Heart right ventricle (tissue), 16 donors: ENCODE measurements around the gene ADK. TPM values are rescaled to one million over a fixed set of nuclear protein-coding genes. Genes with fewer than 3 reads are reported as not detected.

ENCODE experiments used
- ATAC-seq, 8 donors: fragments of 200-7000 bp; cut with Tn5 transposase; one replicate each; pipeline ENCODE4 v1.9.1; 2020; ENCODE audit warnings: mild to moderate bottlenecking in 8 of 8, moderate library complexity in 8 of 8, moderate number of reproducible peaks in 1 of 8
- DNase-seq, 2 donors: peaks; one replicate each; pipeline ENCODE4 v3.0.0-alpha.2; 2020
- H3K27ac ChIP-seq, 10 donors: fragments of 200-600 bp; sonication (generic) in 2 of 10; one replicate each; pipeline versions ENCODE4 v1.5.0 to v1.8.0; 2020 to 2022; ENCODE audit warnings: mild to moderate bottlenecking in 3 of 10
- H3K27me3 ChIP-seq, 7 donors: fragments of 200-600 bp; one replicate each; pipeline ENCODE4 v1.8.0; 2021 to 2022; ENCODE audit warnings: mild to moderate bottlenecking in 2 of 7
- H3K36me3 ChIP-seq, 9 donors: fragments of 200-600 bp; sonication (generic) in 1 of 9; one replicate each; pipeline versions ENCODE4 v1.5.0 to v1.8.0; 2020 to 2022; ENCODE audit warnings: mild to moderate bottlenecking in 2 of 9
- H3K4me1 ChIP-seq, 9 donors: fragments of 200-600 bp; sonication (generic) in 1 of 9; one replicate each; pipeline versions ENCODE4 v1.5.0 to v1.8.0; 2020 to 2022; ENCODE audit warnings: mild to moderate bottlenecking in 4 of 9
- H3K4me3 ChIP-seq, 10 donors: fragments of 200-600 bp; sonication (generic) in 2 of 10; one replicate each; pipeline versions ENCODE4 v1.5.0 to v1.8.0; 2020 to 2022; ENCODE audit warnings: mild to moderate bottlenecking in 7 of 10, moderate library complexity in 2 of 10
- H3K9me3 ChIP-seq, 11 donors: fragments of 200-600 bp in 10 of 11; sonication (generic) in 2 of 11; one replicate each; pipeline versions ENCODE4 v1.5.0 to v1.8.0; 2013 to 2022; ENCODE audit warnings: mild to moderate bottlenecking in 2 of 11, control low read depth in 1 of 11, moderate library complexity in 1 of 11
- WGBS, 2 donors: extraction: QIAGEN DNeasy Blood & Tissue Kit; methylation state at CpG; one replicate each; pipeline ENCODE4 v1.1.7; 2013; ENCODE audit warnings: inconsistent platforms in 1 of 2; 5-methylcytosine and 5-hydroxymethylcytosine counted together
- intact Hi-C, 10 donors: fragments of 100-400 bp; cut with DNase I; formaldehyde crosslinking; loops; one replicate each; pipeline versions ENCODE4 v1.11.1 to v1.14.2; 2022
- polyA plus RNA-seq, 2 donors: library from polyadenylated mRNA; stranded (reverse); fragments of 200-250 nt; gene quantifications; one replicate each; pipeline ENCODE4 v1.2.3, GENCODE V29; 2013
- total RNA-seq, 10 donors: library from RNA; stranded (reverse); fragmentation: NEBNext Ultra II Directional in 3 of 10; extraction: Animal tissue kit (Norgen Biotek cat#: 25700) in 3 of 10; gene quantifications; one replicate each; pipeline versions ENCODE4 v1.2.1 to v1.2.4, GENCODE V29; 2021 to 2023
- TF ChIP-seq, protein P1 (sequence below), 9 donors: fragments of 200-600 bp; sonication (generic) in 2 of 9; IDR thresholded peaks; one replicate each; pipeline versions ENCODE4 v1.5.0 to v1.8.0; 2021 to 2022; ENCODE audit warnings: antibody characterized with exemption in 9 of 9, mild to moderate bottlenecking in 5 of 9, moderate library complexity in 1 of 9
- donor health status: Arrhythmogenic right ventricular cardiomyopathy.
- donor health status: ischemic (EF 13 %, LVEDD 7.1; RV severe dilation, severe dysfunction).
- donor health status: healthy with polysubstance abuse.
- donor health status: DM: no; HTN: yes; CAD: no.
- donor health status: DM: no; HTN: no; CAD: no.
- donor health status: ischemic (EF 25% LVEDD 6.9; RV normal size, moderate dysfunction).
- donor health status: ischemic (EF 25% LVEDD 5.7; RV mildly dilated, moderate dysfunction).
- donor health status: healthy.
- donor health status: DM: yes; HTN: yes; CAD: no.
- donor health status: Ischemic cardiomyopathy.
- donor health status: ischemic (EF 35%, LVEDD 5.7; RV mildly dilated, moderate dysfunction).
- donor health status: nonischemic (EF 11% LVEDD 7.7; RV severe dilation, severe dysfunction).
- donor health status: DM: yes; HTN: yes; CAD: no.
- donor health status: PGD.
- donor health status: ischemic (EF 29% LVEDD 5.4; RV normal size, mild dysfunction).
- donor health status: nonischemic (EF 23%, LVEDD 6.1; RV moderate dilation, normal function).

Gene ADK
- total and polyA plus RNA-seq, 12 donors: 13.0 to 50.0 (median 39.1) TPM

DNA sequence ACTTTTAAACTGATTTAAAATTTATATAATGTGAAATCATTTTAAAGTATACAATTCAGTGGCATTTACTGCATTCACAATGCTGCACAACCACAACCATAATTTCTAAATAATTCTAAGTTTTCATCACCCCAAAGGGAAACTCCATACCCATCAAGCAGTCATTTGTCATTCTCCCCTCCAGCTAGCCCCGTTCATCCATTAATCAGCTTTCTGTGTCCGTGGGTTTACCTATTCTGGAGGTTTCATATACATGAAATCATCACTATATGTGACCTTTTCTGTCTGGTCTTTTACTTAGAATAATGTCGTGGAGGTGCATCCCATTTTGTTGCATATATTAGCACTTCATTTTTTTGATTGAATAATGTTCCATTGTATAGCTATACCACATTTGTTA lies 214.1 kb downstream of the ADK start:
- Histone ChIP-seq H3K27me3 (no peaks in the 10 kb centered on the region), H3K4me3 (no peak overlapping the region), H3K4me1 (peaks cover 0 to 16% (median 0%) of the 10 kb centered on the region in 9 donors), H3K36me3 (peaks cover 0 to 27% (median 0%) of the 10 kb centered on the region in 9 donors), H3K27ac (no peak overlapping the region), H3K9me3 (peaks cover 0 to 34% (median 26%) of the 10 kb centered on the region in 11 donors)
- TF ChIP-seq, protein P1, sequence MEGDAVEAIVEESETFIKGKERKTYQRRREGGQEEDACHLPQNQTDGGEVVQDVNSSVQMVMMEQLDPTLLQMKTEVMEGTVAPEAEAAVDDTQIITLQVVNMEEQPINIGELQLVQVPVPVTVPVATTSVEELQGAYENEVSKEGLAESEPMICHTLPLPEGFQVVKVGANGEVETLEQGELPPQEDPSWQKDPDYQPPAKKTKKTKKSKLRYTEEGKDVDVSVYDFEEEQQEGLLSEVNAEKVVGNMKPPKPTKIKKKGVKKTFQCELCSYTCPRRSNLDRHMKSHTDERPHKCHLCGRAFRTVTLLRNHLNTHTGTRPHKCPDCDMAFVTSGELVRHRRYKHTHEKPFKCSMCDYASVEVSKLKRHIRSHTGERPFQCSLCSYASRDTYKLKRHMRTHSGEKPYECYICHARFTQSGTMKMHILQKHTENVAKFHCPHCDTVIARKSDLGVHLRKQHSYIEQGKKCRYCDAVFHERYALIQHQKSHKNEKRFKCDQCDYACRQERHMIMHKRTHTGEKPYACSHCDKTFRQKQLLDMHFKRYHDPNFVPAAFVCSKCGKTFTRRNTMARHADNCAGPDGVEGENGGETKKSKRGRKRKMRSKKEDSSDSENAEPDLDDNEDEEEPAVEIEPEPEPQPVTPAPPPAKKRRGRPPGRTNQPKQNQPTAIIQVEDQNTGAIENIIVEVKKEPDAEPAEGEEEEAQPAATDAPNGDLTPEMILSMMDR (IDR thresholded peaks at IDR 0.05): no peak
- intact Hi-C loops: no loop called here
- DNase-seq: no peak
- ATAC-seq: no peak
- WGBS, 2 donors: 87% methylated on average over 3 of the region's 3 CpGs

DNA sequence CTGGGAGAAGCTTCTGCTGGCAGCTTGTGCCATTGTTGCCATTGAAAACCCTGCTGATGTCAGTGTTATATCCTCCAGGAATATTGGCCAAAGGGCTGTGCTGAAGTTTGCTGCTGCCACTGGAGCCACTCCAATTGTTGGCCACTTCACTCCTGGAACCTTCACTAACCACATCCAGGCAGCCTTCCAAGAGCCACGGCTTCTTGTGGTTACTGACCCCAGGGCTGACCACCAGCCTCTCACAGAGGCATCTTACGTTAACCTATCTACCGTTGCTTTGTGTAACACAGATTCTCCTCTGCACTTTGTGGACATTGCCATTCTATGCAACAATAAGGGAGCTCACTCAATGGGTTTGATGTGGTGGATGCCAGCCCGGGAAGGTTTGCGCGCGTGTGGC lies 220.7 kb downstream of the ADK start:
- H3K36me3 ChIP-seq: peaks cover 0 to 3% (median 0%) of the 10 kb centered on the region in 9 donors
- no peak for ATAC-seq
- no peak overlapping the region for H3K4me3 ChIP-seq
- TF ChIP-seq, protein P1 (IDR thresholded peaks at IDR 0.05): no peak
- H3K27me3 ChIP-seq: no peaks in the 10 kb centered on the region
- no peak overlapping the region for H3K27ac ChIP-seq
- no peaks in the 10 kb centered on the region for H3K9me3 ChIP-seq
- intact Hi-C loops: loop anchor here in 1 of 10 donors (5.0 kb wide), 1 partner anchor 566 kb away; no protein-coding TSS in a partner anchor
- no peak for DNase-seq
- H3K4me1 ChIP-seq: no peaks in the 10 kb centered on the region
- 84 to 87% methylated on average over 7 of the region's 7 CpGs for WGBS, 2 donors

- intact Hi-C loops: loop anchor here in 1 of 10 donors (5.0 kb wide), 1 partner anchor 564 kb away; no protein-coding TSS in a partner anchor
- no peak overlapping the region for H3K27ac ChIP-seq
Observed at GRCh38 chr10:74373059-74373458, 222.0 kb downstream of the ADK start.

DNA sequence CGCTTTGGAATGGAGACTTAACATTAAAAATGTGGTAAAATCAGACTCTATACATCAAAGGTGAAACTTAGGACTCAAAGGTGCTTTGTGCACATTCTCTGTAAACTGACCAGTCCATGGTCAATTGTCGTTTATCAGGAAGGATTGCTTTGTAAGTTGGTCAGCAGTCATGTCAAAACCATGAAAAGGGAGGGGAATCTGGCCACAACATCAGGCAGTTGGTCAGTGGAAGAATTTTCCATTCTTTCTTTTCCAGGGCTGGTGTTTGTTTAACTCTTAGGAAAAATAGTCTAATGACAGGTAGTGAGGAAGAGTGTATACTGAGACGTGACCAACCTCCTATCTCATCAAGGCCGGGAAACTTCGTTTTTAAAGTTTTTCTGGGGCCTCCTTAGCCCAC lies 226.5 kb downstream of the ADK start:
- intact Hi-C loops: no loop called here
- WGBS, 2 donors: 88 to 93% methylated on average over 5 of the region's 5 CpGs
- TF ChIP-seq, protein P1 (IDR thresholded peaks at IDR 0.05): no peak
- no peak overlapping the region for H3K27ac ChIP-seq
- no peaks in the 10 kb centered on the region for H3K36me3 ChIP-seq
- ATAC-seq: no peak
- no peaks in the 10 kb centered on the region for H3K4me1 ChIP-seq
- H3K4me3 ChIP-seq: no peak overlapping the region
- DNase-seq: no peak
- H3K27me3 ChIP-seq: no peaks in the 10 kb centered on the region
- H3K9me3 ChIP-seq: no peaks in the 10 kb centered on the region

More at GRCh38 chr10:74373059-74373458, 222.0 kb downstream of the ADK start:
- Histone ChIP-seq H3K27me3 (no peaks in the 10 kb centered on the region), H3K9me3 (no peaks in the 10 kb centered on the region), H3K4me3 (no peak overlapping the region), H3K4me1 (no peaks in the 10 kb centered on the region), H3K36me3 (peaks cover 0 to 3% (median 0%) of the 10 kb centered on the region in 9 donors)
- DNase-seq (no peak), ATAC-seq (no peak)
- 97 to 100% methylated on average over 1 of the region's 1 CpG for WGBS, 2 donors
- TF ChIP-seq, protein P1 (IDR thresholded peaks at IDR 0.05): no peak
